22Rv1 (cell line): ENCODE results near the gene NFIX.

Experiments
- H3K27ac ChIP-seq: fragments of 450-650 bp; 2 replicates; pipeline ENCODE4 v1.5.1; 2017
- ZFX ChIP-seq: fragments of 450-650 bp; IDR thresholded peaks from 2 replicates; pipeline ENCODE4 v1.6.1; 2017; ENCODE audit warnings: antibody characterized with exemption, borderline replicate concordance
- TF ChIP-seq, protein P1 (sequence below): fragments of 450-650 bp; IDR thresholded peaks from 2 replicates; pipeline ENCODE4 v1.5.1; 2017; ENCODE audit warnings: mild to moderate bottlenecking

Gene NFIX

DNA sequence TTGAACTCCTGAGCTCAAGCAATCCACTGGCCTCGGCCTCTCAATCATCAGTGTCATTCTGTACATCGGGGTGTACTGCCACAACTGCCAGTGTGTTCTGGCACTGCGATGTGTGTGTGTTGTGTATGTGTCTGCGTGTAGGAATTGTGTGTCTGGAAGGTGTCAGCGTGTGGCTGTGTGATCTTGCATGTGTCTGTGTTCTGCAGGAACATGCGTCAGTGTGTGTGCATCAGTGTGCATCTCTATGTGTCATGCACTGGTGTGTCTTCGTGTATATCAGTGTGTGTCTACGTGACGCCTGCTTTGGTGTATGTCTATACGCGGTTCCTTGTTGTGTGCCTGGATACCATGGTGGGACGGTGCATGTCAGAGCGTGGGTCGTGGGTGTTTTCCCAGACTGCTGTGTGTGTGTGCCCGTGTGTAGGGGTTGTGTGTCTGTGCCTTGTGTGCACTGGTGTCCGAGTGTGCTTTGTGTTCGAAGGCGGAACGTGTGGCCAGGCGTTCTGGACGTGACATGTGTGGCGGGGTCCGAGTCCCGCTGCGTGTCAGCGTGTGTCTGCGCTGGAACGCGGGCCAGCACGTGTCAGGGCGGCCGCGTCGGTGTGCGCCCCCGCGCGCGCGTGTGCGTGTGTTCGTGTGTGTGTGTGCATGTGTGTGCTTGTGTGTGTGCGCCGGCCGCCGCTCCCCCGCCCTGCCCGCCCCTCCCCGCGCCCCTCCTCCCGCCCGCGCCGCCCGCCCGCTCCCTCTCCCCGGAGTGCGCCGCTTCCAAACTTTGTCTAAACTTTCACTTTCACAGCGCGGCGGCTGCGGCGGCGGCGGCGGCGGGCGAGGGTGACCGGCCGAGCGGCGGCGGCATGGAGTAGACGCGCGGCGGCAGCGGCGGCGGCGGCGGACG, at the start of gene NFIX:
NFIX (plus strand) TSS at position 775 of the 895 bp plus-strand sequence. CDS start 363 bp downstream, outside the sequence.
- TF ChIP-seq, protein P1, sequence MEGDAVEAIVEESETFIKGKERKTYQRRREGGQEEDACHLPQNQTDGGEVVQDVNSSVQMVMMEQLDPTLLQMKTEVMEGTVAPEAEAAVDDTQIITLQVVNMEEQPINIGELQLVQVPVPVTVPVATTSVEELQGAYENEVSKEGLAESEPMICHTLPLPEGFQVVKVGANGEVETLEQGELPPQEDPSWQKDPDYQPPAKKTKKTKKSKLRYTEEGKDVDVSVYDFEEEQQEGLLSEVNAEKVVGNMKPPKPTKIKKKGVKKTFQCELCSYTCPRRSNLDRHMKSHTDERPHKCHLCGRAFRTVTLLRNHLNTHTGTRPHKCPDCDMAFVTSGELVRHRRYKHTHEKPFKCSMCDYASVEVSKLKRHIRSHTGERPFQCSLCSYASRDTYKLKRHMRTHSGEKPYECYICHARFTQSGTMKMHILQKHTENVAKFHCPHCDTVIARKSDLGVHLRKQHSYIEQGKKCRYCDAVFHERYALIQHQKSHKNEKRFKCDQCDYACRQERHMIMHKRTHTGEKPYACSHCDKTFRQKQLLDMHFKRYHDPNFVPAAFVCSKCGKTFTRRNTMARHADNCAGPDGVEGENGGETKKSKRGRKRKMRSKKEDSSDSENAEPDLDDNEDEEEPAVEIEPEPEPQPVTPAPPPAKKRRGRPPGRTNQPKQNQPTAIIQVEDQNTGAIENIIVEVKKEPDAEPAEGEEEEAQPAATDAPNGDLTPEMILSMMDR = no peak
- TF ChIP-seq ZFX = no peak
- peak within 1 kb of the TSS; percentile 99 for H3K27ac ChIP-seq

DNA sequence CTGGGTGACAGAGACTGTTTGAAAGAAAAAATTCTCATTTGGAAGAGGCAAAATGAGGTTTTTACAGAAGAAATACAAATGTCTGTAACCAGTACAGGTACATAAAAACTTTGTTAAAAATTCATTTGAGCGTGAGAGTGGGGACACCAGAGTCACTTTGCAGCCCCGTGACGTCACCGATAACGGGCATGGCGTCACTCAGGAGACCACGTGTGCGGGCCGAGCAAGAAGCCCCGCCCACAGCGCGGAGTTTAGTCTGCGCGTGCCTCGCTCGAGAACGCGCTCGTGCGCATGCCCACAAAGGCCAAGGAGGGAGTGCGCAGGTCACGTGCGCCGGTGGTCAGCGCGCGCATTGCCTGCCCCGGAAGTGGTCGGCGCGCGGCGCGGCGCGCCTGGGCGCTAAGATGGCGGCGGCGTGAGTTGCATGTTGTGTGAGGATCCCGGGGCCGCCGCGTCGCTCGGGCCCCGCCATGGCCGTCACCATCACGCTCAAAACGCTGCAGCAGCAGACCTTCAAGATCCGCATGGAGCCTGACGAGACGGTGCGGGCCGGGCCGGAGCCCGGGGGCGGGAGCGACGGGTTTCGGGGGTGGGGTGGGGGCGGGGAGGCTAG, 49.7 kb upstream of the NFIX start, which contains the start of gene RAD23A:
RAD23A (plus strand) TSS at position 384 of the 613 bp plus-strand sequence; CDS start at position 471, 87 bp downstream.
- H3K27ac ChIP-seq = peak within 1 kb of the TSS; percentile 93
- TF ChIP-seq ZFX = no peak
- TF ChIP-seq, protein P1 = no peak

DNA sequence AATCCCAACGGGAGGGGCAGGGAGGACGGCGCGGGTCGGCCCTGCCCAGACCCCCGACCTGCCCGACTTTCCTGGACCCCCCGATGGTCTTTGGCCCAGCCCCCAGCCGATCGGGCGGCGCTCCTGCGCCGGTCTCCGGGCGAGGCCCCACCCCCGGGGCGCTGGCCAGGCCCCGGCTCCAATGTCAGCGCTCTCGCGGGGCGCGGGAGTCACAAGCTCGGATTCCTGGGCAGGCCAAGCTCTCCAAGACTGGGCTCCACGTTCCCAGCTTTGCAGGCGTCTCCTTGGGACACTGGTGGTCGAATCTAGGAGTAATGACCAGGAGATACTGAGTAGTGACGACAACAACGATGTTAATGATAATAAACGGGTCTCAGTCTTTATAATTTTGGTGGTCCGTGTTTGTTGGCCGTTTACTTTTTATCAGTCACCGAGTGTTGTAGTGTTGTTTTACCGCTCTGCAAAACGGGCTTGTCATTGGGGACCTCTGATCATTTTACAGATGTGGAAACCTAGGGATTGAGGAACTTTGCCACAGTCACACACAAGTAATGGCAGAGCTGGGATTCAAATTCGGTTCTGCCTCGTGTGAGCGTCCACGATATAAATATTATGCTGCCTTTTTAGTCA, 49.1 kb upstream of the NFIX start:
- no peak for TF ChIP-seq ZFX
- TF ChIP-seq, protein P1 = no peak
- peak overlapping the region; percentile 93 for H3K27ac ChIP-seq

DNA sequence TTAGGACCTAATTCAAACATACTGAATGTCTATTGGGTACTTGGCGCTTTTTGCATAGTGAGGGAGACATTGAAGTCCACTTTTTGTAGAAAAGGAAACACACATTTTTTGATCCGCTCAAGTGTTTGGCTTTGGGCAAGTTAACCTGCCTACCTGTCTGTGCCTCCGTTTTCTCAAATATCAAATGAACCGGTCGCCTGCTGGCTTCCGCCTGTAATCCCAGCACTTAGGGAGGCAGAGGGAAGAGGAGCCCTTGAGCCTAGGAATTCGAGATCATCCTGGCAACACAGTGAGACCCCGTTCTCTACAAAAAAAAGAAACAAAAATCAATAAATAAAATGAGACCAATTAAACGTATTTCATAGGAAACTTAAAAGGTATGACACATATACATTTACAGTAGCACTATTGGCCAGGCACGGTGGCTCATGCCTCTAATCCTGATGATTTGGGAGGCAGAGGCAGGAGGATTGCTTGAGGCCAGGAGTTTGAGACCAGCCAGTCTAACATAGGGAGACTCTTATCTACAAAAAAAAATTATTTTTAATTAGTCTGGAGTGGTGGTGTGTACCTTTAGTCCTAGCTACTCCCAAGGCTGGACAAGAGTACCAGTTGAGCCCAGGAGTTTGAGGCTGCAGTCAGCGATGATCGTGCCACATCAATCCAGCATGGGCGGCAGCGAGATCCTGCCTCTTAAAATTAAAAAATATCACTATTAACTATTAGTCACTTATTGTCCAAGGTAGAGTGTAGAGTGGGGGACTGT, 48.4 kb upstream of the NFIX start:
- no peak for TF ChIP-seq ZFX
- TF ChIP-seq, protein P1 = no peak
- peak overlapping the region; percentile 93 for H3K27ac ChIP-seq

DNA sequence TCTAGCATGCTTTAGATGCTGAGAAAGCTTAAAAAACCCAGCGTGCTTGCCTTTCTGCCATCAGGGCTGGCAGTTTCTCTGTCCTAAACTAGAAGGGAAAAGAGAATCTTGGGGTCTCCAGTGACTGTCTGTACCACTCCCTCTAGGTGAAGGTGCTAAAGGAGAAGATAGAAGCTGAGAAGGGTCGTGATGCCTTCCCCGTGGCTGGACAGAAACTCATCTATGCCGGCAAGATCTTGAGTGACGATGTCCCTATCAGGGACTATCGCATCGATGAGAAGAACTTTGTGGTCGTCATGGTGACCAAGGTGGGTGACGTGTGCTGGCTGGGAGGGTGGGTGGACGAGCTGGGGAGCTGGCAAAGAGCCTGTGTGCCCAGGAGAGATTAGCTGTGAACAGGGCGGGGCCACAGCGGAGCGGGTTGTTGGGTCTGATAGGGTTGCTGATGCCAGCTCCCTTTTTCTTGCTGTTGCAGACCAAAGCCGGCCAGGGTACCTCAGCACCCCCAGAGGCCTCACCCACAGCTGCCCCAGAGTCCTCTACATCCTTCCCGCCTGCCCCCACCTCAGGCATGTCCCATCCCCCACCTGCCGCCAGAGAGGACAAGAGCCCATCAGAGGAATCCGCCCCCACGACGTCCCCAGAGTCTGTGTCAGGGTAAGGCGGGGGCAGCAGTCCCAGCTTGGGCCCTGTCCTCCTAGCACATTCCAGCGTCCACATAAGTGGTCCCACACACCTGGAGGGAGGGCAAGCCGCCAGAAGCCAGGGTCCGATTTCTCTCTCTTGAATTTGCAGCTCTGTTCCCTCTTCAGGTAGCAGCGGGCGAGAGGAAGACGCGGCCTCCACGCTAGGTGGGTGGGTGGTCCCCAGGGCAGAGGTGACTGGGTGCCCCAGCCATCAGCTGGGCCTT, 47.3 kb upstream of the NFIX start:
- H3K27ac ChIP-seq = peak overlapping the region; percentile 93; the same call in 1 of the 2 replicates
- TF ChIP-seq, protein P1 = no peak
- TF ChIP-seq ZFX = no peak
